K562 (cell line): ENCODE data around the gene AGPAT2. TPM values are rescaled to one million over a fixed set of nuclear protein-coding genes. Genes with fewer than 3 reads are reported as not detected.

ENCODE experiments used
- CHD2 ChIP-seq: IDR thresholded peaks from 2 replicates; pipeline ENCODE4 v1.6.1; 2011; ENCODE audit warnings: low read depth, low read length
- E2F3 ChIP-seq: fragments of 250-450 bp; sonication (Bioruptor Pico); IDR thresholded peaks from 2 replicates; pipeline ENCODE4 v1.4.0; 2020; ENCODE audit warnings: mild to moderate bottlenecking
- ELF2 ChIP-seq: fragments of 250-450 bp; sonication (Bioruptor Pico); IDR thresholded peaks from 2 replicates; pipeline ENCODE4 v1.5.0; 2021; ENCODE audit warnings: mild to moderate bottlenecking
- ETV1 ChIP-seq: fragments of 450-650 bp; conservative IDR thresholded peaks from 2 replicates; pipeline ENCODE4 v1.6.1; 2016; ENCODE audit warnings: missing genetic modification characterization, control low read depth, low read depth, missing compliant biosample characterization
- EZH2 ChIP-seq: IDR thresholded peaks from 2 replicates; pipeline ENCODE4 v1.6.1; 2012; ENCODE audit warnings: low read depth, mild to moderate bottlenecking, inconsistent platforms, low read length, borderline replicate concordance
- HMBOX1 ChIP-seq: sonication (generic); IDR thresholded peaks from 2 replicates; pipeline ENCODE4 v1.6.1; 2016
- MTA1 ChIP-seq: fragments of 450-650 bp; IDR thresholded peaks from 2 replicates; pipeline ENCODE4 v1.6.1; 2017; ENCODE audit warnings: borderline replicate concordance
- NFATC3 ChIP-seq: fragments of 450-650 bp; IDR thresholded peaks from 2 replicates; pipeline ENCODE4 v1.6.1; 2017; ENCODE audit warnings: mild to moderate bottlenecking
- PHB2 ChIP-seq: fragments of 450-650 bp; IDR thresholded peaks from 2 replicates; pipeline ENCODE4 v1.6.1; 2017; ENCODE audit warnings: low read depth
- PREB ChIP-seq: sonication (generic); formaldehyde crosslinking; IDR thresholded peaks from 2 replicates; pipeline ENCODE4 v1.8.1; 2023; ENCODE audit warnings: mild to moderate bottlenecking, missing genetic modification reagents
- TAF9B ChIP-seq: fragments of 450-650 bp; IDR thresholded peaks from 2 replicates; pipeline ENCODE4 v1.6.1; 2018; ENCODE audit warnings: mild to moderate bottlenecking; ENCODE audit not compliant: partially characterized antibody
- TEAD1 ChIP-seq, 2 experiments: fragments of 450-650 bp in 1 of 2; sonication (generic) in 1 of 2; formaldehyde crosslinking; IDR thresholded peaks; 2 replicates each; pipeline versions ENCODE4 v1.4.0 to v1.8.0; 2020 to 2022; ENCODE audit warnings: mild to moderate bottlenecking in 2 of 2, missing genetic modification reagents in 1 of 2
- ZEB2 ChIP-seq: fragments of 450-650 bp; IDR thresholded peaks from 2 replicates; pipeline ENCODE4 v1.6.1; 2016
- ZNF140 ChIP-seq: fragments of 250-450 bp; sonication (Bioruptor Pico); IDR thresholded peaks from 2 replicates; pipeline ENCODE4 v1.8.0; 2021; ENCODE audit warnings: moderate library complexity, mild to moderate bottlenecking, inconsistent platforms
- ZNF830 ChIP-seq: fragments of 250-450 bp; sonication (Bioruptor Pico); IDR thresholded peaks from 2 replicates; pipeline ENCODE4 v1.5.0; 2021; ENCODE audit warnings: mild to moderate bottlenecking
- polyA plus RNA-seq, 8 experiments: library from polyadenylated mRNA; depleted of rRNA in 4 of 8; stranded (reverse) in 5 of 8; unstranded in 3 of 8; fragments of >200 nt; fragmentation: Nextera tagmentation in 2 of 8; fragmentation: Illumina TruSeq in 1 of 8; extraction: Ambion mirVana in 2 of 8; extraction: Trizol in 1 of 8; gene quantifications; 2 replicates each; pipeline versions ENCODE4 v1.2.1 to v1.2.3, GENCODE V29; 2011 to 2014; ENCODE audit warnings: inconsistent platforms in 1 of 8, missing spikeins in 1 of 8
- total RNA-seq, 7 experiments: library from RNA; depleted of rRNA in 6 of 7; stranded (reverse); fragments of >200 nt in 6 of 7; fragmentation: Illumina TruSeq in 2 of 7; extraction: Trizol in 2 of 7; gene quantifications; 2 replicates each; pipeline versions ENCODE4 v1.2.1 to v1.2.3, GENCODE V29; 2011 to 2021; ENCODE audit warnings: low replicate concordance in 1 of 7
- TF ChIP-seq, protein P1 (sequence below): IDR thresholded peaks from 2 replicates; pipeline ENCODE4 v1.6.1; 2014; ENCODE audit warnings: antibody characterized with exemption
- TF ChIP-seq, protein P2 (sequence below): fragments of 250-450 bp; sonication (Bioruptor Pico); IDR thresholded peaks from 2 replicates; pipeline ENCODE4 v1.8.0; 2021; ENCODE audit warnings: mild to moderate bottlenecking, moderate library complexity
- TF ChIP-seq, protein P3 (sequence below): sonication (generic); formaldehyde crosslinking; IDR thresholded peaks from 2 replicates; pipeline ENCODE4 v1.4.0; 2020; ENCODE audit warnings: mild to moderate bottlenecking, missing genetic modification reagents

The AGPAT2 gene
- total and polyA plus RNA-seq, 9 of the 15 experiments (the other 6 are each of a cell fraction or from before 2014, with no cell fraction given): 0.13 to 54.5 (median 23.9) TPM

GRCh38 chr9:136728080-136728547 lies 40.9 kb upstream of the AGPAT2 start (continued):
- TF ChIP-seq CHD2 (no peak; the same call in 1 of the 2 replicates), ZNF140 (CRISPR knock-in tag) (no peak), EZH2 (no peak), NFATC3 (no peak), PHB2 (no peak), ETV1 (tag) (no peak), E2F3 (CRISPR knock-in tag) (peak; percentile 87), ELF2 (CRISPR knock-in tag) (no peak; the same call in 1 of the 2 replicates), TAF9B (no peak), ZEB2 (no peak), MTA1 (peak; percentile 95), HMBOX1 (no peak), PREB (no peak; the same call in 1 of the 2 replicates), ZNF830 (CRISPR knock-in tag) (no peak), TEAD1 (CRISPR knock-in tag; IDR thresholded peaks at IDR 0.05) (peak; percentile 50 to 73; a peak in 2 of 4 replicates)
- TF ChIP-seq, protein P1, sequence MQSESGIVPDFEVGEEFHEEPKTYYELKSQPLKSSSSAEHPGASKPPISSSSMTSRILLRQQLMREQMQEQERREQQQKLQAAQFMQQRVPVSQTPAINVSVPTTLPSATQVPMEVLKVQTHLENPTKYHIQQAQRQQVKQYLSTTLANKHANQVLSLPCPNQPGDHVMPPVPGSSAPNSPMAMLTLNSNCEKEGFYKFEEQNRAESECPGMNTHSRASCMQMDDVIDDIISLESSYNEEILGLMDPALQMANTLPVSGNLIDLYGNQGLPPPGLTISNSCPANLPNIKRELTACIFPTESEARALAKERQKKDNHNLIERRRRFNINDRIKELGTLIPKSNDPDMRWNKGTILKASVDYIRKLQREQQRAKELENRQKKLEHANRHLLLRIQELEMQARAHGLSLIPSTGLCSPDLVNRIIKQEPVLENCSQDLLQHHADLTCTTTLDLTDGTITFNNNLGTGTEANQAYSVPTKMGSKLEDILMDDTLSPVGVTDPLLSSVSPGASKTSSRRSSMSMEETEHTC: peak; percentile 35; the same call in 1 of the 2 replicates
- TF ChIP-seq, protein P2, sequence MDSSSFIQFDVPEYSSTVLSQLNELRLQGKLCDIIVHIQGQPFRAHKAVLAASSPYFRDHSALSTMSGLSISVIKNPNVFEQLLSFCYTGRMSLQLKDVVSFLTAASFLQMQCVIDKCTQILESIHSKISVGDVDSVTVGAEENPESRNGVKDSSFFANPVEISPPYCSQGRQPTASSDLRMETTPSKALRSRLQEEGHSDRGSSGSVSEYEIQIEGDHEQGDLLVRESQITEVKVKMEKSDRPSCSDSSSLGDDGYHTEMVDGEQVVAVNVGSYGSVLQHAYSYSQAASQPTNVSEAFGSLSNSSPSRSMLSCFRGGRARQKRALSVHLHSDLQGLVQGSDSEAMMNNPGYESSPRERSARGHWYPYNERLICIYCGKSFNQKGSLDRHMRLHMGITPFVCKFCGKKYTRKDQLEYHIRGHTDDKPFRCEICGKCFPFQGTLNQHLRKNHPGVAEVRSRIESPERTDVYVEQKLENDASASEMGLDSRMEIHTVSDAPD (CRISPR knock-in tag): no peak
- TF ChIP-seq, protein P3, sequence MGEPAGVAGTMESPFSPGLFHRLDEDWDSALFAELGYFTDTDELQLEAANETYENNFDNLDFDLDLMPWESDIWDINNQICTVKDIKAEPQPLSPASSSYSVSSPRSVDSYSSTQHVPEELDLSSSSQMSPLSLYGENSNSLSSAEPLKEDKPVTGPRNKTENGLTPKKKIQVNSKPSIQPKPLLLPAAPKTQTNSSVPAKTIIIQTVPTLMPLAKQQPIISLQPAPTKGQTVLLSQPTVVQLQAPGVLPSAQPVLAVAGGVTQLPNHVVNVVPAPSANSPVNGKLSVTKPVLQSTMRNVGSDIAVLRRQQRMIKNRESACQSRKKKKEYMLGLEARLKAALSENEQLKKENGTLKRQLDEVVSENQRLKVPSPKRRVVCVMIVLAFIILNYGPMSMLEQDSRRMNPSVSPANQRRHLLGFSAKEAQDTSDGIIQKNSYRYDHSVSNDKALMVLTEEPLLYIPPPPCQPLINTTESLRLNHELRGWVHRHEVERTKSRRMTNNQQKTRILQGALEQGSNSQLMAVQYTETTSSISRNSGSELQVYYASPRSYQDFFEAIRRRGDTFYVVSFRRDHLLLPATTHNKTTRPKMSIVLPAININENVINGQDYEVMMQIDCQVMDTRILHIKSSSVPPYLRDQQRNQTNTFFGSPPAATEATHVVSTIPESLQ (CRISPR knock-in tag): peak; percentile 55; the same call in 1 of the 2 replicates
